SU-DHL-6 (cell line): ENCODE results near the gene TMEM11.

ENCODE experiments used
- H2AFZ ChIP-seq: fragments of 200-600 bp; sonication (generic); 2 replicates; pipeline ENCODE4 v1.6.1; 2014; ENCODE audit warnings: low read depth, mild to moderate bottlenecking, moderate library complexity, mixed read lengths, antibody characterized with exemption, low read length; ENCODE audit not compliant: severe bottlenecking
- H3F3A ChIP-seq: fragments of 200-600 bp; shearing (Covaris generic); 2 replicates; pipeline ENCODE4 v1.6.0; 2016; ENCODE audit warnings: antibody characterized with exemption, mild to moderate bottlenecking; ENCODE audit not compliant: insufficient read depth
- H3K27ac ChIP-seq: fragments of 200-600 bp; sonication (generic); 2 replicates; pipeline ENCODE4 v1.5.1; 2016; ENCODE audit warnings: low read depth, mild to moderate bottlenecking, low read length, moderate library complexity, mixed read lengths
- H3K27me3 ChIP-seq: fragments of 200-600 bp; sonication (generic), shearing (Covaris generic); 2 replicates; pipeline ENCODE4 v1.6.0; 2014; ENCODE audit warnings: mild to moderate bottlenecking, low read length
- H3K36me3 ChIP-seq: fragments of 200-600 bp; sonication (generic); 2 replicates; pipeline ENCODE4 v1.6.1; 2014; ENCODE audit warnings: mild to moderate bottlenecking, low read length, mixed read lengths
- H3K4me2 ChIP-seq: fragments of 300-600, 200-600 bp; shearing (Covaris generic), sonication (generic); 2 replicates; pipeline ENCODE4 v1.6.0; 2014; ENCODE audit warnings: low read length, low read depth, mild to moderate bottlenecking; ENCODE audit not compliant: poor library complexity, severe bottlenecking
- H3K4me3 ChIP-seq: fragments of 200-600 bp; sonication (generic); 2 replicates; pipeline ENCODE4 v1.5.1; 2014; ENCODE audit warnings: antibody characterized with exemption, low read length, mild to moderate bottlenecking, mixed read lengths; ENCODE audit not compliant: insufficient read depth, poor library complexity, severe bottlenecking
- H3K79me2 ChIP-seq: fragments of 200-600 bp; sonication (generic); 2 replicates; pipeline ENCODE4 v1.6.1; 2014; ENCODE audit warnings: mild to moderate bottlenecking, low read length, moderate library complexity; ENCODE audit not compliant: insufficient read depth
- H3K9ac ChIP-seq: fragments of 200-600 bp; sonication (generic); 2 replicates; pipeline ENCODE4 v1.7.0; 2014; ENCODE audit warnings: mild to moderate bottlenecking, low read length
- H3K9me2 ChIP-seq: fragments of 200-600 bp; sonication (generic); replicated peaks from 2 replicates; pipeline ENCODE4 v1.6.1; 2014; ENCODE audit warnings: low read length; ENCODE audit not compliant: insufficient read depth
- H3K9me3 ChIP-seq: fragments of 200-600 bp; sonication (generic); 2 replicates; pipeline ENCODE4 v1.6.1; 2014; ENCODE audit warnings: low read length, mixed read lengths; ENCODE audit not compliant: insufficient read depth
- H4K20me1 ChIP-seq: fragments of 200-600 bp; sonication (generic); 2 replicates; pipeline ENCODE4 v1.6.1; 2014; ENCODE audit warnings: low read depth, mild to moderate bottlenecking, antibody characterized with exemption, low read length, moderate library complexity, mixed read lengths
- EZH2phosphoT487 ChIP-seq: fragments of 200-600 bp; sonication (generic), shearing (Covaris generic); conservative IDR thresholded peaks from 2 replicates; pipeline ENCODE4 v1.6.1; 2018; ENCODE audit warnings: mild to moderate bottlenecking, antibody characterized with exemption, low read length, moderate library complexity, mixed read lengths
- TF ChIP-seq, protein P1 (sequence below): fragments of 200-600 bp; sonication (generic); IDR thresholded peaks from one replicate; pipeline ENCODE4 v1.5.1; 2017; ENCODE audit warnings: antibody characterized with exemption, mild to moderate bottlenecking, low read length, moderate library complexity; ENCODE audit not compliant: insufficient read depth, poor library complexity, severe bottlenecking

The TMEM11 gene

DNA sequence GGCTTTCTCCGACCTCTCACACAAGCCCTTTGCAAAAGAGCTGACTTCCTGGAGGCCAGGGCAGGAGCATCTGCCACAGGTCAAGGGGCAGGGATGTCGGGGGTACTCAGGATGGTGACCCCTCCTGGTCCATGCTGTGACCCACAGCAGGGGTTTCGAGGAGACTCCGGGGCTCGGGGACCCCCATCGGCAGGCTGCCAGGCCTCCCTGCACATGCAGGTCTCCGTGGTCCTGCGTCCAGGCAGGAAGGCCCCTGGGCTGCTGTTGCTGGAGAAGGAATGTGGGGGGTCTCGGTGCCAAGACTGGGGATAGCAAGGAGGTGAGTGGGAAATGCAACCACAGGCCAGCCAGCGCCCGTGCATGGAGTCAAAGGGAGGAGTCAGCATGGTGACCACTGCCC, 27.6 kb upstream of the TMEM11 start:
- no peak overlapping the region for H3K9ac ChIP-seq

DNA sequence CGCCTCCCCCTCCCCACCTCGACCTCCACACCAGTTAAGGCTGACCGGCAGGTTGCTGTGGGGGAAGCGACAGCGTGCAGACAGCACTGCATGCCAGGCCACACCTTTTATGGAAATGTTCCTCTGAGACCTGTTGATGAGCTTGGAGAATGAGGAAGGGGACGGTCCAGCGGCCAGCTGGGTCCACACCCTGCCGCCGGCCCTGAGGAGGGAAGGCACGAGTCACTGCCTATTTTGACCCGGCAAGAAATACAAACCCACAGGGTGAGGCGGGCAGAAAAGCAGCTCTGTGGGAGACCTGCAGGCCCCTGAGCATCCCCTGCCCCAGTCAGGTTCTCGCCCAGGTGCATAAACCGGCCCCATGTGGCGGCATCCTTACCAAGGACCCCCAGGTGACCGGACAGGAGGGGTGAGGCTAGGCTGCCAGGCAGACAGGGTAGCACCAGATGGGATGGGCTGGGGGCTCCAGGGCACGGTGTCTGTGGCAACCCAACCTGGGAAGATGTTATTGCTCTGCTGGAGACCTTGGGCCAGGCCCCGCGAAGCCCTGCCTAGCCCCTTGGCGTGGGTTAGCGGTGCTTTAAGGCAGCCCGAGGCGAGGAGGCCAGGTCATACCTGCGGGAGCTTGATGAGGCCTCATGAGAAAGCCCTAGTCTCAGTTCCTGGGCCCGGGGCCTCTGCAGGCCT, 26.6 kb upstream of the TMEM11 start:
- Histone ChIP-seq H3K9me2 (no peaks in the 10 kb centered on the region), H2AFZ (no peak overlapping the region), H4K20me1 (no peaks in the 10 kb centered on the region), H3F3A (no peaks in the 10 kb centered on the region), H3K36me3 (no peaks in the 10 kb centered on the region), H3K4me3 (no peak overlapping the region), H3K9ac (no peak overlapping the region), H3K27ac (no peak overlapping the region), H3K79me2 (no peaks in the 10 kb centered on the region), H3K9me3 (no peaks in the 10 kb centered on the region), H3K4me2 (no peak overlapping the region), H3K27me3 (no peaks in the 10 kb centered on the region)
- no peak for TF ChIP-seq EZH2phosphoT487
- TF ChIP-seq, protein P1, sequence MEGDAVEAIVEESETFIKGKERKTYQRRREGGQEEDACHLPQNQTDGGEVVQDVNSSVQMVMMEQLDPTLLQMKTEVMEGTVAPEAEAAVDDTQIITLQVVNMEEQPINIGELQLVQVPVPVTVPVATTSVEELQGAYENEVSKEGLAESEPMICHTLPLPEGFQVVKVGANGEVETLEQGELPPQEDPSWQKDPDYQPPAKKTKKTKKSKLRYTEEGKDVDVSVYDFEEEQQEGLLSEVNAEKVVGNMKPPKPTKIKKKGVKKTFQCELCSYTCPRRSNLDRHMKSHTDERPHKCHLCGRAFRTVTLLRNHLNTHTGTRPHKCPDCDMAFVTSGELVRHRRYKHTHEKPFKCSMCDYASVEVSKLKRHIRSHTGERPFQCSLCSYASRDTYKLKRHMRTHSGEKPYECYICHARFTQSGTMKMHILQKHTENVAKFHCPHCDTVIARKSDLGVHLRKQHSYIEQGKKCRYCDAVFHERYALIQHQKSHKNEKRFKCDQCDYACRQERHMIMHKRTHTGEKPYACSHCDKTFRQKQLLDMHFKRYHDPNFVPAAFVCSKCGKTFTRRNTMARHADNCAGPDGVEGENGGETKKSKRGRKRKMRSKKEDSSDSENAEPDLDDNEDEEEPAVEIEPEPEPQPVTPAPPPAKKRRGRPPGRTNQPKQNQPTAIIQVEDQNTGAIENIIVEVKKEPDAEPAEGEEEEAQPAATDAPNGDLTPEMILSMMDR: no peak

More for the DNA sequence above, 27.6 kb upstream of the TMEM11 start:
- Histone ChIP-seq H3K27me3 (no peaks in the 10 kb centered on the region), H3K9me3 (no peaks in the 10 kb centered on the region), H3K27ac (no peak overlapping the region), H4K20me1 (no peaks in the 10 kb centered on the region), H2AFZ (no peak overlapping the region), H3K79me2 (no peaks in the 10 kb centered on the region), H3K36me3 (no peaks in the 10 kb centered on the region), H3K4me2 (no peak overlapping the region), H3K9me2 (no peaks in the 10 kb centered on the region), H3K4me3 (no peak overlapping the region), H3F3A (no peaks in the 10 kb centered on the region)
- TF ChIP-seq, protein P1: no peak
- TF ChIP-seq EZH2phosphoT487: no peak

DNA sequence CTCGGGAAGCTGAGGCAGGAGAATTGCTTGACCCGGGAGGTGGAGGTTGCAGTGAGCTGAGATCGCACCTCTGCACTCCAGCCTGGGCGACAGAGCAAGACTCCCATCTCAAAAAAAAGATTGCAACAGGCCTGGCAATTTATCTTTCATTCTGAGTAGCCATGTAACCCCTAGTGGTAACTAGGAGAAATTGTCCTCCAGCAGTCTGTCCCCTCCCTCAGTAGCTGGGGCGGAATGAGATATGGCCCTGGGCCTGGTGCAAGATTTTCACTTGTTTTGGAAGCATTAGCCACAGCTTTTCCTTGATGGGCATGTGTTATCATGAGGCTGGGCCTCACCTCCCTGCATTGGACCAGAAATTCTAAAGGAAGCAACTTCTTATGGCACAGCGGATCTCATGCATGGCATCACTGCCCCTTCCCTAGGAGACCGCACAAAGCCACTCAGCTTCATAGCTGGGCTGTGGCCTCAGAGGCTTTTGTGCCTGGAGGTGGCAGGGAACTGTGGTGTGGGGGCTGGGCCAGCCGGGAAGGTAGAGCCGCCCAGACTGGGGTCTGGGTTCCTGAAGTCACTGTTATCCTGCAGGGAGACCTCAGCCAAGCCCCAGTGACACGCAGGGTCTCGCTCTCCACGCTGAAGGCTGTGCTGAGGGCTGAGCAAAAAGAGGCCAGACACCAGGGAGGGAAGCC, 25.9 kb upstream of the TMEM11 start:
- Histone ChIP-seq H3K4me3 (no peak overlapping the region), H2AFZ (no peak overlapping the region), H3K9ac (no peak overlapping the region), H4K20me1 (no peaks in the 10 kb centered on the region), H3K9me3 (no peaks in the 10 kb centered on the region), H3F3A (no peaks in the 10 kb centered on the region), H3K36me3 (no peaks in the 10 kb centered on the region), H3K9me2 (no peaks in the 10 kb centered on the region), H3K79me2 (no peaks in the 10 kb centered on the region), H3K27me3 (no peaks in the 10 kb centered on the region), H3K4me2 (no peak overlapping the region), H3K27ac (no peak overlapping the region)
- TF ChIP-seq EZH2phosphoT487: no peak
- TF ChIP-seq, protein P1: peak; percentile 16
